OCI-LY1 (cell line): ENCODE results near the gene GPR176.

Experiments
- CTCF ChIP-seq: fragments of 200-600 bp; sonication (generic), shearing (Covaris generic); IDR thresholded peaks from 2 replicates; pipeline ENCODE4 v1.5.1; 2017; ENCODE audit warnings: mild to moderate bottlenecking, antibody characterized with exemption, low read length, moderate library complexity, mixed read lengths
- EZH2 ChIP-seq: fragments of 200-600 bp; sonication (generic), shearing (Covaris generic); IDR thresholded peaks from 2 replicates; pipeline ENCODE4 v1.8.0; 2017; ENCODE audit warnings: borderline replicate concordance, mixed run types, mild to moderate bottlenecking, antibody characterized with exemption, low read length, moderate library complexity, mixed read lengths

- TF ChIP-seq CTCF (no peak), EZH2 (no peak)
Measured at GRCh38 chr15:39898317-39898716, 21.7 kb downstream of the GPR176 start.
